Activated gamma-delta T cell (primary cell): Measurements from ENCODE around the gene ZBTB7B.

Source experiments
- DNase-seq: peaks from one replicate; lab custom pipeline; 2025; lab: John Stamatoyannopoulos, UW

Gene ZBTB7B

GRCh38 chr1:155003766-155004351 lies 1.3 kb downstream of the ZBTB7B start:
- no peak for DNase-seq

GRCh38 chr1:155004352-155005075 lies 1.9 kb downstream of the ZBTB7B start:
- no peak for DNase-seq

GRCh38 chr1:155005076-155006011 lies 2.7 kb downstream of the ZBTB7B start:
- no peak for DNase-seq

GRCh38 chr1:155006601-155007101 lies 4.0 kb downstream of the ZBTB7B start:
- no peak for DNase-seq

GRCh38 chr1:155007251-155007828 lies 4.7 kb downstream of the ZBTB7B start:
- no peak for DNase-seq

GRCh38 chr1:155008015-155008941 lies 5.7 kb downstream of the ZBTB7B start:
- no peak for DNase-seq

GRCh38 chr1:155009221-155009711 lies 6.7 kb downstream of the ZBTB7B start:
- no peak for DNase-seq

- DNase-seq, result no peak
Observed at GRCh38 chr1:155009742-155010141, 7.1 kb downstream of the ZBTB7B start.

GRCh38 chr1:155010211-155010918 lies 7.8 kb downstream of the ZBTB7B start:
- DNase-seq, result no peak

GRCh38 chr1:155011004-155011416 lies 8.4 kb downstream of the ZBTB7B start:
- no peak for DNase-seq

GRCh38 chr1:155011437-155012025 lies 8.9 kb downstream of the ZBTB7B start:
- DNase-seq, result no peak

GRCh38 chr1:155012026-155012546 lies 9.5 kb downstream of the ZBTB7B start:
- DNase-seq, result no peak

- no peak for DNase-seq
Observed at GRCh38 chr1:155012776-155013602, 10.4 kb downstream of the ZBTB7B start.

- no peak for DNase-seq
Observed at GRCh38 chr1:155013632-155014031, 11.0 kb downstream of the ZBTB7B start.

GRCh38 chr1:155014709-155015508 lies 12.3 kb downstream of the ZBTB7B start:
- no peak for DNase-seq

- DNase-seq, result no peak
Observed at GRCh38 chr1:155015527-155016230, 13.1 kb downstream of the ZBTB7B start.

GRCh38 chr1:155016231-155016831 lies 13.7 kb downstream of the ZBTB7B start:
- no peak for DNase-seq
